Trophoblast cell (in vitro differentiated cells and primary cell): ENCODE measurements around the gene XIRP1.

Experiments
- DNase-seq, 2 donors: peaks; one replicate each; pipeline ENCODE4 v3.0.0-alpha.2; 2016
- H2AFZ ChIP-seq: 2 replicates; pipeline ENCODE4 v1.6.1; 2013; ENCODE audit warnings: low read length, moderate library complexity, mild to moderate bottlenecking; ENCODE audit not compliant: insufficient read depth, poor library complexity
- H2AK5ac ChIP-seq: 2 replicates; pipeline ENCODE4 v1.6.1; 2013; ENCODE audit warnings: mild to moderate bottlenecking, low read length
- H2BK120ac ChIP-seq: 2 replicates; pipeline ENCODE4 v1.6.1; 2013; ENCODE audit warnings: low read length, mild to moderate bottlenecking, moderate library complexity; ENCODE audit not compliant: insufficient read depth, poor library complexity
- H2BK12ac ChIP-seq: 2 replicates; pipeline ENCODE4 v1.6.1; 2013; ENCODE audit warnings: mild to moderate bottlenecking, low read length, moderate library complexity
- H2BK5ac ChIP-seq: 2 replicates; pipeline ENCODE4 v1.6.1; 2013; ENCODE audit warnings: low read length, low read depth, moderate library complexity, mild to moderate bottlenecking; ENCODE audit not compliant: poor library complexity
- H3K14ac ChIP-seq: 2 replicates; pipeline ENCODE4 v1.6.1; 2013; ENCODE audit warnings: mild to moderate bottlenecking, low read length
- H3K18ac ChIP-seq: 2 replicates; pipeline ENCODE4 v1.6.1; 2013; ENCODE audit warnings: mild to moderate bottlenecking, low read length
- H3K23ac ChIP-seq: 2 replicates; pipeline ENCODE4 v1.6.1; 2013; ENCODE audit warnings: low read length
- H3K27ac ChIP-seq: 2 replicates; pipeline ENCODE4 v1.5.1; 2013; ENCODE audit warnings: low read depth, mild to moderate bottlenecking, inconsistent platforms, low read length, moderate library complexity
- H3K27me3 ChIP-seq: 2 replicates; pipeline ENCODE4 v1.6.1; 2013; ENCODE audit warnings: inconsistent platforms, mild to moderate bottlenecking, low read length, moderate library complexity; ENCODE audit not compliant: insufficient read depth
- H3K36me3 ChIP-seq, 2 experiments: 1 replicate in 1 of 2; 2 replicates in 1 of 2; pipeline ENCODE4 v1.6.1; 2013; ENCODE audit warnings: low read length in 2 of 2, mild to moderate bottlenecking in 2 of 2, moderate library complexity in 1 of 2; ENCODE audit not compliant: insufficient read depth in 2 of 2, control insufficient read depth in 1 of 2
- H3K4ac ChIP-seq: 2 replicates; pipeline ENCODE4 v1.6.1; 2013; ENCODE audit warnings: low read depth, mild to moderate bottlenecking, low read length, moderate library complexity
- H3K4me1 ChIP-seq, 2 experiments: 1 replicate in 1 of 2; 2 replicates in 1 of 2; pipeline ENCODE4 v1.6.1; 2013; ENCODE audit warnings: low read length in 2 of 2, mild to moderate bottlenecking in 2 of 2, moderate library complexity in 1 of 2; ENCODE audit not compliant: insufficient read depth in 2 of 2, control insufficient read depth in 1 of 2
- H3K4me2 ChIP-seq: 2 replicates; pipeline ENCODE4 v1.6.1; 2013; ENCODE audit warnings: inconsistent platforms, mild to moderate bottlenecking, low read length, moderate library complexity
- H3K4me3 ChIP-seq: 2 replicates; pipeline ENCODE4 v1.5.1; 2013; ENCODE audit warnings: mild to moderate bottlenecking, low read depth, low read length, inconsistent platforms
- H3K79me1 ChIP-seq: one replicate; pipeline ENCODE4 v1.6.1; 2013; ENCODE audit warnings: low read length
- H3K79me2 ChIP-seq: 2 replicates; pipeline ENCODE4 v1.6.1; 2013; ENCODE audit warnings: low read length, mild to moderate bottlenecking; ENCODE audit not compliant: control insufficient read depth, insufficient read depth, poor library complexity
- H3K9ac ChIP-seq: 2 replicates; pipeline ENCODE4 v1.6.1; 2013; ENCODE audit warnings: mild to moderate bottlenecking, low read length
- H3K9me3 ChIP-seq: 2 replicates; pipeline ENCODE4 v1.6.1; 2013; ENCODE audit warnings: low read depth, mild to moderate bottlenecking, control low read depth, inconsistent platforms, low read length; ENCODE audit not compliant: insufficient read depth
- H4K12ac ChIP-seq: 2 replicates; pipeline ENCODE4 v1.6.1; 2013; ENCODE audit warnings: low read depth, mild to moderate bottlenecking, low read length, moderate library complexity
- H4K8ac ChIP-seq: 2 replicates; pipeline ENCODE4 v1.6.1; 2013; ENCODE audit warnings: low read depth, mild to moderate bottlenecking, low read length, moderate library complexity
- H4K91ac ChIP-seq: one replicate; pipeline ENCODE4 v1.6.1; 2013; ENCODE audit warnings: low read depth, mild to moderate bottlenecking, low read length, moderate library complexity
- WGBS: extraction: QIAGEN DNeasy Blood & Tissue Kit; methylation state at CpG from one replicate; pipeline ENCODE4 v1.1.7; 2013; ENCODE audit warnings: missing lambda C conversion rate; ENCODE audit not compliant: insufficient read length, insufficient coverage; ENCODE audit errors: extremely low coverage; 5-methylcytosine and 5-hydroxymethylcytosine counted together

Gene XIRP1

GRCh38 chr3:39196671-39197356 lies 4.4 kb upstream of the XIRP1 start:
- no peak overlapping the region for H2BK5ac ChIP-seq
- peaks cover 9 to 17% of the 10 kb centered on the region in 2 experiments for H3K4me1 ChIP-seq
- no peaks in the 10 kb centered on the region for H3K79me2 ChIP-seq
- H3K27me3 ChIP-seq: no peaks in the 10 kb centered on the region
- WGBS: no CpG with 5 or more reads among the region's 6 CpGs
- H3K4me2 ChIP-seq: no peak overlapping the region
- no peaks in the 10 kb centered on the region for H3K36me3 ChIP-seq
- H2AK5ac ChIP-seq: no peak overlapping the region
- H3K4ac ChIP-seq: no peak overlapping the region
- DNase-seq: no peak
- no peak overlapping the region for H3K9ac ChIP-seq
- no peak overlapping the region for H3K27ac ChIP-seq
- H4K12ac ChIP-seq: no peak overlapping the region
- no peak overlapping the region for H4K91ac ChIP-seq
- no peak overlapping the region for H3K18ac ChIP-seq
- no peaks in the 10 kb centered on the region for H3K79me1 ChIP-seq
- H3K9me3 ChIP-seq: no peaks in the 10 kb centered on the region
- no peak overlapping the region for H2BK120ac ChIP-seq
- no peak overlapping the region for H2BK12ac ChIP-seq
- H3K14ac ChIP-seq: no peak overlapping the region
- no peak overlapping the region for H2AFZ ChIP-seq
- no peak overlapping the region for H3K4me3 ChIP-seq
- no peak overlapping the region for H4K8ac ChIP-seq
- no peak overlapping the region for H3K23ac ChIP-seq

GRCh38 chr3:39196034-39196433 lies 3.6 kb upstream of the XIRP1 start:
- no peak overlapping the region for H4K12ac ChIP-seq
- no peak overlapping the region for H3K4me2 ChIP-seq
- H2BK5ac ChIP-seq: no peak overlapping the region
- DNase-seq: no peak
- no peak overlapping the region for H3K9ac ChIP-seq
- WGBS: no CpG with 5 or more reads among the region's 3 CpGs
- no peak overlapping the region for H3K4ac ChIP-seq
- H3K14ac ChIP-seq: no peak overlapping the region
- no peak overlapping the region for H2AK5ac ChIP-seq
- H3K9me3 ChIP-seq: no peaks in the 10 kb centered on the region
- H3K23ac ChIP-seq: no peak overlapping the region
- H2BK12ac ChIP-seq: no peak overlapping the region
- H3K18ac ChIP-seq: no peak overlapping the region
- no peak overlapping the region for H3K4me3 ChIP-seq
- no peak overlapping the region for H4K8ac ChIP-seq
- H3K36me3 ChIP-seq: no peaks in the 10 kb centered on the region
- no peaks in the 10 kb centered on the region for H3K79me2 ChIP-seq
- peaks cover 17 to 25% of the 10 kb centered on the region in 2 experiments for H3K4me1 ChIP-seq
- no peak overlapping the region for H4K91ac ChIP-seq
- H3K27ac ChIP-seq: no peak overlapping the region
- peaks cover 4% of the 10 kb centered on the region for H3K79me1 ChIP-seq
- no peaks in the 10 kb centered on the region for H3K27me3 ChIP-seq
- no peak overlapping the region for H2BK120ac ChIP-seq
- H2AFZ ChIP-seq: no peak overlapping the region

GRCh38 chr3:39193391-39193790 lies 996 bp upstream of the XIRP1 start:
- Histone ChIP-seq H3K4me2 (no peak overlapping the region), H3K23ac (no peak overlapping the region), H2AFZ (no peak overlapping the region), H3K27ac (no peak overlapping the region), H3K36me3 (no peaks in the 10 kb centered on the region), H3K4ac (no peak overlapping the region), H2BK12ac (no peak overlapping the region), H4K91ac (no peak overlapping the region), H3K27me3 (no peaks in the 10 kb centered on the region), H4K12ac (no peak overlapping the region), H3K4me3 (no peak overlapping the region), H2BK5ac (no peak overlapping the region), H2AK5ac (no peak overlapping the region), H3K9me3 (no peaks in the 10 kb centered on the region), H3K4me1 (peaks cover 27 to 34% of the 10 kb centered on the region in 2 experiments), H3K14ac (no peak overlapping the region), H4K8ac (no peak overlapping the region), H3K79me1 (peaks cover 7% of the 10 kb centered on the region), H3K9ac (no peak overlapping the region), H3K79me2 (no peaks in the 10 kb centered on the region), H2BK120ac (no peak overlapping the region), H3K18ac (no peak overlapping the region)
- DNase-seq: peak; percentile 58 to 69
- no CpG with 5 or more reads among the region's 7 CpGs for WGBS

GRCh38 chr3:39191773-39192172 lies 622 bp downstream of the XIRP1 start:
- Histone ChIP-seq H2BK120ac (peak overlapping the region; percentile 59), H4K8ac (no peak overlapping the region), H2BK12ac (peak overlapping the region; percentile 29), H3K27ac (peak overlapping the region; percentile 35), H3K18ac (peak overlapping the region; percentile 76), H3K27me3 (no peaks in the 10 kb centered on the region), H3K9ac (no peak overlapping the region), H2AK5ac (no peak overlapping the region), H3K9me3 (peaks cover 2% of the 10 kb centered on the region), H4K91ac (peak overlapping the region; percentile 74), H3K79me1 (peaks cover 7% of the 10 kb centered on the region), H3K4me2 (no peak overlapping the region), H2BK5ac (peak overlapping the region; percentile 2), H2AFZ (no peak overlapping the region), H3K4me3 (no peak overlapping the region), H3K23ac (no peak overlapping the region), H3K4me1 (peaks cover 30 to 39% of the 10 kb centered on the region in 2 experiments), H3K36me3 (no peaks in the 10 kb centered on the region), H3K4ac (peak overlapping the region; percentile 12), H3K14ac (peak overlapping the region; percentile 32), H3K79me2 (no peaks in the 10 kb centered on the region), H4K12ac (no peak overlapping the region)
- DNase-seq: no peak
- no CpG with 5 or more reads among the region's 3 CpGs for WGBS
